Cardiac muscle cell (in vitro differentiated cells and primary cell): ENCODE measurements around the gene AIMP1. TPM values are rescaled to one million over a fixed set of nuclear protein-coding genes. Genes with fewer than 3 reads are reported as not detected.
"Not testable (repeated sequence)": the region's sequence is repeated elsewhere in the genome, so short reads cannot be mapped to it uniquely, and the experiment has no call there.

Source experiments
- DNase-seq, 2 donors: peaks; one replicate each; pipeline versions ENCODE4 v3.0.0 to v3.0.0-alpha.2; 2010 to 2017; ENCODE audit warnings: low read depth in 1 of 2, low spot score in 1 of 2
- H3K27ac ChIP-seq: fragments of 200-600 bp; sonication (generic); 2 replicates; pipeline ENCODE4 v1.5.1; 2016
- H3K27me3 ChIP-seq: fragments of 200-600 bp; sonication (generic); 2 replicates; pipeline ENCODE4 v1.6.0; 2016; ENCODE audit warnings: control low read depth
- H3K36me3 ChIP-seq: fragments of 200-600 bp; sonication (generic); 2 replicates; pipeline ENCODE4 v1.5.1; 2016; ENCODE audit warnings: control low read depth
- H3K4me1 ChIP-seq: fragments of 200-600 bp; sonication (generic); 2 replicates; pipeline ENCODE4 v1.8.1; 2017; ENCODE audit warnings: low read depth, mild to moderate bottlenecking, mixed run types
- H3K4me3 ChIP-seq: fragments of 200-600 bp; sonication (generic); 2 replicates; pipeline ENCODE4 v1.5.1; 2016; ENCODE audit warnings: mild to moderate bottlenecking
- H3K9me3 ChIP-seq: fragments of 200-600 bp; sonication (generic); 2 replicates; pipeline ENCODE4 v1.5.1; 2017; ENCODE audit warnings: low read depth, mild to moderate bottlenecking, control low read depth
- CTCF ChIP-seq: IDR thresholded peaks from 2 replicates; pipeline ENCODE4 v1.5.1; 2012; ENCODE audit warnings: low read depth, mild to moderate bottlenecking, low read length
- polyA plus RNA-seq: library from polyadenylated mRNA; unstranded; fragments of >200 nt; fragmentation: Nextera tagmentation; extraction: Ambion mirVana; gene quantifications from 2 replicates; pipeline ENCODE4 v1.2.1, GENCODE V29; 2016
- total RNA-seq: library from RNA; depleted of rRNA; stranded (reverse); fragments of >200 nt; gene quantifications from 2 replicates; pipeline ENCODE4 v1.2.3, GENCODE V29; 2016

Gene AIMP1
- total and polyA plus RNA-seq, 2 experiments from 2014 or later = 19.7 to 49.1 TPM

GRCh38 chr4:106384878-106385277 lies 68.5 kb downstream of the AIMP1 start:
- Histone ChIP-seq H3K4me3 (no peak overlapping the region), H3K27ac (no peak overlapping the region), H3K4me1 (no peaks in the 10 kb centered on the region), H3K36me3 (no peaks in the 10 kb centered on the region), H3K9me3 (no peaks in the 10 kb centered on the region), H3K27me3 (no peaks in the 10 kb centered on the region)
- TF ChIP-seq CTCF = no peak
- no peak for DNase-seq

GRCh38 chr4:106385853-106386393 lies 69.6 kb downstream of the AIMP1 start:
- Histone ChIP-seq H3K27ac (no peak overlapping the region), H3K9me3 (no peaks in the 10 kb centered on the region), H3K36me3 (no peaks in the 10 kb centered on the region), H3K27me3 (no peaks in the 10 kb centered on the region), H3K4me3 (no peak overlapping the region), H3K4me1 (no peaks in the 10 kb centered on the region)
- no peak for DNase-seq
- TF ChIP-seq CTCF = no peak

GRCh38 chr4:106395582-106395981 lies 79.2 kb downstream of the AIMP1 start:
- Histone ChIP-seq H3K36me3 (no peaks in the 10 kb centered on the region), H3K27ac (no peak overlapping the region), H3K27me3 (no peaks in the 10 kb centered on the region), H3K9me3 (no peaks in the 10 kb centered on the region), H3K4me1 (no peaks in the 10 kb centered on the region), H3K4me3 (no peak overlapping the region)
- no peak for TF ChIP-seq CTCF
- no peak for DNase-seq

GRCh38 chr4:106398898-106399297 lies 82.5 kb downstream of the AIMP1 start:
- not testable (repeated sequence) for DNase-seq, H3K27ac ChIP-seq, H3K36me3 ChIP-seq, H3K27me3 ChIP-seq, H3K4me1 ChIP-seq, H3K4me3 ChIP-seq, H3K9me3 ChIP-seq

Other genes starting within 250 kb of the AIMP1 start
- 34.1 and 36.1 TPM in 2 replicates for gene TBCK, start 341 bp upstream of the AIMP1 start, total RNA-seq
- gene TBCK, start 341 bp upstream of the AIMP1 start, polyA plus RNA-seq = 32.6 and 36.9 TPM in 2 replicates
- gene GIMD1, start 52.2 kb downstream of the AIMP1 start, total RNA-seq = not detected in 2 replicates
- not detected in 2 replicates for gene GIMD1, start 52.2 kb downstream of the AIMP1 start, polyA plus RNA-seq